Stomach (tissue), 4 donors: ENCODE data around the gene IQCE.

Experiments used
- CTCF ChIP-seq, 7 experiments: fragments of 450-650 bp in 4 of 7; fragments of 200-600 bp in 3 of 7; sonication (generic) in 3 of 7; IDR thresholded peaks; one replicate each; pipeline ENCODE4 v1.5.1; 2016 to 2019; ENCODE audit warnings: antibody characterized with exemption in 7 of 7, control low read depth in 2 of 7, mild to moderate bottlenecking in 1 of 7
- EP300 ChIP-seq: sonication (generic); formaldehyde crosslinking; IDR thresholded peaks from one replicate; pipeline ENCODE4 v1.6.1; 2017; ENCODE audit warnings: antibody characterized with exemption
- POLR2A ChIP-seq, 4 donors: fragments of 450-650 bp; IDR thresholded peaks; one replicate each; pipeline ENCODE4 v1.6.1; 2016; ENCODE audit warnings: antibody characterized with exemption in 4 of 4, control low read depth in 2 of 4, mild to moderate bottlenecking in 1 of 4, moderate library complexity in 1 of 4
- POLR2AphosphoS5 ChIP-seq, 3 donors: sonication (generic); formaldehyde crosslinking; IDR thresholded peaks; one replicate each; pipeline ENCODE4 v1.6.1; 2016; ENCODE audit warnings: antibody characterized with exemption in 3 of 3

- TF ChIP-seq CTCF (IDR thresholded peaks at IDR 0.05) (no peak), POLR2AphosphoS5 (IDR thresholded peaks at IDR 0.05) (no peak), POLR2A (IDR thresholded peaks at IDR 0.05) (no peak), EP300 (no peak)
Measured at GRCh38 chr7:2626498-2627117, 67.8 kb downstream of the IQCE start.
